ENCODE results near the gene MACROD2. TPM values are rescaled to one million over a fixed set of nuclear protein-coding genes. Genes with fewer than 3 reads are reported as not detected.

Gene MACROD2
- total RNA-seq, 1 donor from 2014 or later = 3.1 TPM

GRCh38 chr20:14785065-14785743, 789.9 kb downstream of the MACROD2 start:
- no peaks in the 10 kb centered on the region for H3K36me3 ChIP-seq (ENCODE audit: control insufficient read depth in 3 of 3, insufficient read depth in 3 of 3, low read length in 3 of 3)
- H3K4me1 ChIP-seq (ENCODE audit: control insufficient read depth in 3 of 3, insufficient read depth in 3 of 3, low read length in 3 of 3) = no peaks in the 10 kb centered on the region
- H3K4me3 ChIP-seq (ENCODE audit: low read length in 3 of 3) = no peak overlapping the region
- H3K27me3 ChIP-seq (ENCODE audit: control insufficient read depth in 3 of 3, insufficient read depth in 3 of 3, low read length in 3 of 3) = no peaks in the 10 kb centered on the region
- no peaks in the 10 kb centered on the region for H3K9me3 ChIP-seq (ENCODE audit: control insufficient read depth in 3 of 3, low read length in 3 of 3)
- H3K9ac ChIP-seq (ENCODE audit: low read depth in 1 of 3, low read length in 3 of 3) = no peak overlapping the region
- H3K27ac ChIP-seq (ENCODE audit: low read depth, low read length) = no peak overlapping the region

DNA sequence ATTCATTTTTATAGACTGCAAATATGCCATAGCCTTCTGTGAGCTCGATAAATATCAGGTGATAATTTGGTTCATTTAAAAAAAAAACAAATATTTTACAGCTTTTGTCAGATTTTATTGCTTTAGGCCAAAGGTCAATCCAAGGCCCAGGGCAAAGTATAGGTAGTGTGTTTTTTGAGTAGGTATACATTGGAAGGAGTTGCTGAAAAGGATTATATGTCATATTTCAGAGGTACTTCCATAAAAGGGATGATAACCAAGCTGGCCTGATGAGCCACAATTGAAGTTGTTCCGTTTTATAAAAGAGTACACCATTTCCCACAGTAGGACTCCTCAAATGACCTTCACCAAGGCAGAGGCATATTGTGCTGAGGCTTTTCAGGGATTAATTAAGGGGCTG, 794.9 kb downstream of the MACROD2 start:
- Histone ChIP-seq H3K36me3 (ENCODE audit: control insufficient read depth in 3 of 3, insufficient read depth in 3 of 3, low read length in 3 of 3) (no peaks in the 10 kb centered on the region), H3K27ac (ENCODE audit: low read depth, low read length) (no peak overlapping the region), H3K4me1 (ENCODE audit: control insufficient read depth in 3 of 3, insufficient read depth in 3 of 3, low read length in 3 of 3) (no peaks in the 10 kb centered on the region), H3K9ac (ENCODE audit: low read depth in 1 of 3, low read length in 3 of 3) (no peak overlapping the region), H3K4me3 (ENCODE audit: low read length in 3 of 3) (no peak overlapping the region), H3K27me3 (ENCODE audit: control insufficient read depth in 3 of 3, insufficient read depth in 3 of 3, low read length in 3 of 3) (no peaks in the 10 kb centered on the region), H3K9me3 (ENCODE audit: control insufficient read depth in 3 of 3, low read length in 3 of 3) (no peaks in the 10 kb centered on the region)

- Histone ChIP-seq H3K36me3 (ENCODE audit: control insufficient read depth in 3 of 3, insufficient read depth in 3 of 3, low read length in 3 of 3) (no peaks in the 10 kb centered on the region), H3K27ac (ENCODE audit: low read depth, low read length) (no peak overlapping the region), H3K27me3 (ENCODE audit: control insufficient read depth in 3 of 3, insufficient read depth in 3 of 3, low read length in 3 of 3) (no peaks in the 10 kb centered on the region), H3K4me3 (ENCODE audit: low read length in 3 of 3) (no peak overlapping the region), H3K9ac (ENCODE audit: low read depth in 1 of 3, low read length in 3 of 3) (no peak overlapping the region), H3K9me3 (ENCODE audit: control insufficient read depth in 3 of 3, low read length in 3 of 3) (no peaks in the 10 kb centered on the region), H3K4me1 (ENCODE audit: control insufficient read depth in 3 of 3, insufficient read depth in 3 of 3, low read length in 3 of 3) (no peaks in the 10 kb centered on the region)
Observed at GRCh38 chr20:14790771-14791620, 795.7 kb downstream of the MACROD2 start.

GRCh38 chr20:14792915-14793314, 797.6 kb downstream of the MACROD2 start:
- Histone ChIP-seq H3K36me3 (ENCODE audit: control insufficient read depth in 3 of 3, insufficient read depth in 3 of 3, low read length in 3 of 3) (no peaks in the 10 kb centered on the region), H3K27ac (ENCODE audit: low read depth, low read length) (no peak overlapping the region), H3K4me3 (ENCODE audit: low read length in 3 of 3) (no peak overlapping the region), H3K9me3 (ENCODE audit: control insufficient read depth in 3 of 3, low read length in 3 of 3) (no peaks in the 10 kb centered on the region), H3K4me1 (ENCODE audit: control insufficient read depth in 3 of 3, insufficient read depth in 3 of 3, low read length in 3 of 3) (no peaks in the 10 kb centered on the region), H3K9ac (ENCODE audit: low read depth in 1 of 3, low read length in 3 of 3) (no peak overlapping the region), H3K27me3 (ENCODE audit: control insufficient read depth in 3 of 3, insufficient read depth in 3 of 3, low read length in 3 of 3) (no peaks in the 10 kb centered on the region)

DNA sequence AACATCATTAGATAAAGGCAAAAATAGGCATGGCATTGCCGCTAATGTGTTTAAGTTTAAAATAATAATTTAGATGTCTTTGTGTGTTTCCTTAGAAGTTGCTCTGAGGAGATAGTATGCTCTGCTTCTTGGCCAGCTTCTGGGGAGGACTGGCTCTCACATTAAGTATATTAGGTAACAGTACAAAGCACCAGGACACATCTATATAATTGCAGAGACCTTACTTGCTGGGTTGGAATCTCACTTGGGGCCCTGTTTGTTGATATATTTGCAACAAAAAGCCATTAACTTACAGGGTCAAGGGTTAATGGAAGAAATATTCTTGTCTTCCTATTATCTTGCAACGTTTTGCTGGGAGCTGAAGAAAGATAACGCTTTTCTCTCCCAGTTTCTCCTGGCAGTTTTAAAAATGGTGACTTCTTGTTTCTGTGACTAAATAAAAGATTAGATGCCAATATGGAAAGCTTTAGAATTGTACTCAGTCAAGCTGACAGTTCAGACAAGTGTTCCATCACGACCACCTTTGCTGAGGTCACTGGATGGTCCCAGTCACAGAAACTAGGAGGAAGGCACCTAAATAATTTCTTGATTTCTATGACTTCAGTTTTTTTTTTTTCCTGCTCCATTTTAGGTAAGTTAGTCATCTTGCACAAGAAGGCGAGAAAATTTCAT, 804.4 kb downstream of the MACROD2 start:
- H3K27me3 ChIP-seq (ENCODE audit: control insufficient read depth in 3 of 3, insufficient read depth in 3 of 3, low read length in 3 of 3) = no peaks in the 10 kb centered on the region
- no peaks in the 10 kb centered on the region for H3K36me3 ChIP-seq (ENCODE audit: control insufficient read depth in 3 of 3, insufficient read depth in 3 of 3, low read length in 3 of 3)
- H3K27ac ChIP-seq (ENCODE audit: low read depth, low read length) = no peak overlapping the region
- no peak overlapping the region for H3K4me3 ChIP-seq (ENCODE audit: low read length in 3 of 3)
- H3K9ac ChIP-seq (ENCODE audit: low read depth in 1 of 3, low read length in 3 of 3) = no peak overlapping the region
- no peaks in the 10 kb centered on the region for H3K4me1 ChIP-seq (ENCODE audit: control insufficient read depth in 3 of 3, insufficient read depth in 3 of 3, low read length in 3 of 3)
- no peaks in the 10 kb centered on the region for H3K9me3 ChIP-seq (ENCODE audit: control insufficient read depth in 3 of 3, low read length in 3 of 3)

DNA sequence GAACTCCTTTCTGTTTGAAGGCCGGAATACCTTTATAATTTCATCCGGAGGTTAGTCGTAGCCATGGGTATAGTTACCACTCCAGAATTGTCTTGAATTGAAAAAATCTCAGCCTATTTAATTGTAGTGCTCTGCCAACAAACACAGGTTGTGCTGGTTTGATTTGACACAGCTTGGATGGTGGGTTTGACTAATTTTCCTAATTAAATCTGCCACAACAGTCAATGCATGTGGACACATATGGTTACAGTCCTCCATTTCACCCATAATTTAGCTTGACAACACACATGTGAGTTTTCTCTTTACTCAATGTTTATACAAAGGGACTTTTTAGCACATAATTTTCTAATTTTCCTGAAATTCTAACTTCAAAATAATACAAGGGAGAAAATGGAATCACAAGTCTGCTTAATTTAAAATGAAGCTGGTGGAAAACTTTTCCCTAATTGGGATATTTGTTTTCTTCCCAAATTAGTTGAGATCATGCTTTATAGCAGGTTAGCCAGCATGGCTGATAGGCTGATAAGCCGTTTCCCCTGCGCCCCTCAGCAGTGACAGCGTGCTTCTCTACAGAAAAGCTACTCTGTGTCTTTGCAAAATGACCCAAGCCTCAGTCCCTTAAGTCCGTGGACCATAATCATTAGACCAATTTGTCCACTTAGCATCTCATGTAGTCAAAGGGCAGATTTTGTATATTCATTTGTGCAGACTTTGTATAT, 805.5 kb downstream of the MACROD2 start:
- Histone ChIP-seq H3K4me3 (ENCODE audit: low read length in 3 of 3) (no peak overlapping the region), H3K9ac (ENCODE audit: low read depth in 1 of 3, low read length in 3 of 3) (no peak overlapping the region), H3K9me3 (ENCODE audit: control insufficient read depth in 3 of 3, low read length in 3 of 3) (no peaks in the 10 kb centered on the region), H3K27me3 (ENCODE audit: control insufficient read depth in 3 of 3, insufficient read depth in 3 of 3, low read length in 3 of 3) (no peaks in the 10 kb centered on the region), H3K36me3 (ENCODE audit: control insufficient read depth in 3 of 3, insufficient read depth in 3 of 3, low read length in 3 of 3) (no peaks in the 10 kb centered on the region), H3K27ac (ENCODE audit: low read depth, low read length) (no peak overlapping the region), H3K4me1 (ENCODE audit: control insufficient read depth in 3 of 3, insufficient read depth in 3 of 3, low read length in 3 of 3) (no peaks in the 10 kb centered on the region)

- Histone ChIP-seq H3K36me3 (ENCODE audit: control insufficient read depth in 3 of 3, insufficient read depth in 3 of 3, low read length in 3 of 3) (no peaks in the 10 kb centered on the region), H3K27ac (ENCODE audit: low read depth, low read length) (no peak overlapping the region), H3K9ac (ENCODE audit: low read depth in 1 of 3, low read length in 3 of 3) (no peak overlapping the region), H3K9me3 (ENCODE audit: control insufficient read depth in 3 of 3, low read length in 3 of 3) (no peaks in the 10 kb centered on the region), H3K4me1 (ENCODE audit: control insufficient read depth in 3 of 3, insufficient read depth in 3 of 3, low read length in 3 of 3) (no peaks in the 10 kb centered on the region), H3K4me3 (ENCODE audit: low read length in 3 of 3) (no peak overlapping the region), H3K27me3 (ENCODE audit: control insufficient read depth in 3 of 3, insufficient read depth in 3 of 3, low read length in 3 of 3) (no peaks in the 10 kb centered on the region)
Observed at GRCh38 chr20:14801591-14802325, 806.4 kb downstream of the MACROD2 start.

GRCh38 chr20:14807224-14807623, 811.9 kb downstream of the MACROD2 start:
- Histone ChIP-seq H3K9ac (ENCODE audit: low read depth in 1 of 3, low read length in 3 of 3) (no peak overlapping the region), H3K9me3 (ENCODE audit: control insufficient read depth in 3 of 3, low read length in 3 of 3) (no peaks in the 10 kb centered on the region), H3K36me3 (ENCODE audit: control insufficient read depth in 3 of 3, insufficient read depth in 3 of 3, low read length in 3 of 3) (no peaks in the 10 kb centered on the region)

GRCh38 chr20:14815340-14815739, 820.0 kb downstream of the MACROD2 start:
- Histone ChIP-seq H3K27ac (ENCODE audit: low read depth, low read length) (no peak overlapping the region), H3K4me3 (ENCODE audit: low read length in 3 of 3) (no peak overlapping the region), H3K9me3 (ENCODE audit: control insufficient read depth in 3 of 3, low read length in 3 of 3) (no peaks in the 10 kb centered on the region), H3K27me3 (ENCODE audit: control insufficient read depth in 3 of 3, insufficient read depth in 3 of 3, low read length in 3 of 3) (no peaks in the 10 kb centered on the region), H3K9ac (ENCODE audit: low read depth in 1 of 3, low read length in 3 of 3) (no peak overlapping the region), H3K36me3 (ENCODE audit: control insufficient read depth in 3 of 3, insufficient read depth in 3 of 3, low read length in 3 of 3) (no peaks in the 10 kb centered on the region), H3K4me1 (ENCODE audit: control insufficient read depth in 3 of 3, insufficient read depth in 3 of 3, low read length in 3 of 3) (no peaks in the 10 kb centered on the region)

More at GRCh38 chr20:14807224-14807623, 811.9 kb downstream of the MACROD2 start:
- H3K27me3 ChIP-seq (ENCODE audit: control insufficient read depth in 3 of 3, insufficient read depth in 3 of 3, low read length in 3 of 3) = no peaks in the 10 kb centered on the region
- H3K4me1 ChIP-seq (ENCODE audit: control insufficient read depth in 3 of 3, insufficient read depth in 3 of 3, low read length in 3 of 3) = no peaks in the 10 kb centered on the region
- H3K4me3 ChIP-seq (ENCODE audit: low read length in 3 of 3) = no peak overlapping the region
- no peak overlapping the region for H3K27ac ChIP-seq (ENCODE audit: low read depth, low read length)

All from skeletal muscle tissue (tissue), 4 donors.